Fibroblast of lung (primary cell): Measurements from ENCODE around the gene DLG2.

Experiments
- CTCF ChIP-seq, 2 donors: IDR thresholded peaks in 1 of 2; conservative IDR thresholded peaks in 1 of 2; 1 replicate in 1 of 2; 2 replicates in 1 of 2; pipeline ENCODE4 v1.5.1; 2011 to 2012; ENCODE audit warnings: low read length in 2 of 2, control low read depth in 1 of 2, inconsistent platforms in 1 of 2, low read depth in 1 of 2, mild to moderate bottlenecking in 1 of 2
- EZH2 ChIP-seq: IDR thresholded peaks from 2 replicates; pipeline ENCODE4 v1.5.1; 2012; ENCODE audit warnings: low read length, control low read depth, mild to moderate bottlenecking; ENCODE audit errors: missing control alignments

- TF ChIP-seq CTCF (conservative IDR thresholded peaks at IDR 0.05 in 1 of 2, IDR thresholded peaks at IDR 0.05 in 1 of 2; ENCODE audit: low read depth in 1 of 2, low read length in 2 of 2) (no peak), EZH2 (no peak)
Measured at GRCh38 chr11:83628622-83629355, 1998.4 kb downstream of the DLG2 start.
